Cerebellar nuclear complex (tissue), 1 donor: Measurements from ENCODE around the gene IL17REL.
"Not testable (repeated sequence)": the region's sequence is repeated elsewhere in the genome, so short reads cannot be mapped to it uniquely, and the experiment has no call there.

ENCODE experiments used
- DNase-seq, 2 experiments: peaks; one replicate each; lab custom pipeline; 2025; lab: John Stamatoyannopoulos, UW

The IL17REL gene

DNA sequence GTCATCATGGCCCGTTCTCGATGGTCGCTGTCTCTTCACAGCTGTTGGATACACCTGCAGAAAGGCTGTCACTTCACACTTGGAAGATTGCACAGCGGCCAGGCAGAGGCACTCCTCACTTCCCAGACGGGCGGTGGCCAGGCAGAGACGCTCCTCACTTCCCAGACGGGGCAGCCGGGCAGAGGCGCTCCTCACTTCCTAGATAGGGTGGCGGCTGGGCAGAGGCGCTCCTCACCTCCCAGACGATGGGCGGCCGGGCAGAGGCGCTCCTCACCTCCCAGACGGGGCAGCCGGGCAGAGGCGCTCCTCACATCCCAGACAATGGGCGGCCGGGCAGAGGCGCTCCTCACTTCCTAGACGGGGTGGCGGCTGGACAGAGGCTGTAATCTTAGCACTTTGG lies 22.7 kb downstream of the IL17REL start:
- not testable (repeated sequence) for DNase-seq

DNA sequence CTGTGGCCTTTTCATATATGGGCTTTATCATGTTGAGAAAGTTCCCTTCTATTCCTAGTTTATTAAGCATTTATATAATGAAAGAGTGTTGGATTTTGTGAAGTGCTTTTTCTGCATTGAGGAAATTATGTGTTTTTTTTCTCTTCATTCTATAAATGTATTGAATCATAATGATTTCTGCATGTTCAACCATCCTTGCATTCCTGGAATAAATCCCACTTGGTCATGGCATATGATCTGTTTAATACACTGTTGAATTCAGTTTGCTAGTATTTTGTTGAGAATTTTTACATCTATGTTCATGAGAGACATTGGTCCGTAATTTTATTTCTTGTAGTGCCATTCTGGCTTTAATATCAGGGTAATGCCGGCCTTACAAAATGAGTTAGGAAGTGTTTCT lies 26.2 kb downstream of the IL17REL start:
- no peak for DNase-seq

DNA sequence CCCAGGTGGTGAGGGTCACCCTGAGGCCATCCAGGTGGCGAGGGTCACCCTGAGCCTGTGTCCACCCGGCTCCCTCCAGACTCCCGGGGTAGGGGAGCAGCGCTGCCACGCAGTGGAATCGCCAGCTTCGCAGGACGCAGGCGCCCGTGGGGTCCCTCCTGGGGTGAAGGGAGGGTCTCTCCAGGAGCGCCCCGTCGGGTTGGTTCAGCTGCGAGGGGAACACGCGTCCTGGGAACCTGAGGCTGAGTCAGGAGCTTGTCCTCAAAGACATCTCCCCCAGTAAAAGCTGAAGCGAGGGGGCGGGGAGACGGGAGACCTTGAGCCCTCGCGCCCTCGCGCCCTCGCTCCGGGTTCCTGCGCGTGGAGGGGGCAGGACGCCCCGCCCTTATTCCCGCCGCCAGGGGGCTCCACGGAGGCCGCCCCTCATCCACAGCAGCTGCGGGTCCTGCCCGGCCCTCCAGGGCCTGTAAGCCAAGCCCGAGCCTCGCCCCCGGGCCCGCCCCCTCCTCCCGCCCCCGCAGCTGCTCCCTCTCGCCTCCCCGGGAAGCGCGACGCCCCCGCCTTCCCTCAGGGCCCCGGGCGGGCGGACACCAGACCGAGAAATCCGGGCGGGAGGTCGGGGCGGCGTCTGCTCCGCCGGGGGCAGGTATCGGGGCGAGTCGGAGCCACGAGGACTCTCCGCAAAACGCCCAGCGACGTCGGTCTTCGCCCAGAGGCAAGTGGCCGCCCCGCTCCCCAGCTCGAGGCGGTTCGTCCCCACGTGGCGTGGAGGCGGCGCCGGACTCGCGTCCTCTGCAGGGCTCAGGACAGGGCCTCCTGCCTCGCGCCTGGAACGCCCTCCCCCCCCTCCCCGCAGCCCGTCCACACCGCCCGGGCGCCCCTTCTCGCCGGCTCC lies 29.2 kb downstream of the IL17REL start:
- no peak for DNase-seq

DNA sequence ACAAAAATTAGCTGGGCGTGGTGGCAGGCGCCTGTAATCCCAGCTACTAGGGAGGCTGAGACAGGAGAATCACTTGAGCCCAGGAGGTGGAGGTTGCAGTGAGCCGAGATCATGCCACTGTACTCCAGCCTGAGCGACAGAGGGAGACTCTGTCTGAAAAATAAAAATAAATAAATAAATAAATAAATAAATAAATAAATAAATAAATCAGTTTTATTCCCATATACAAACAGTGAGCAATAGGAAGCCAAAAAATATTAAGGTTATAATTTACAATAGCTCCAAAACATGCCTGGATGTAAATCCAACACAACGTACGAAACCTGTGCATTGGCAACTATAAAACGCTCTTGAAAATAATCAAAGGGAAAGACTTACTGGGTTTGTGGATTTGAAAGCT lies 30.8 kb downstream of the IL17REL start:
- DNase-seq, result not testable (repeated sequence)

DNA sequence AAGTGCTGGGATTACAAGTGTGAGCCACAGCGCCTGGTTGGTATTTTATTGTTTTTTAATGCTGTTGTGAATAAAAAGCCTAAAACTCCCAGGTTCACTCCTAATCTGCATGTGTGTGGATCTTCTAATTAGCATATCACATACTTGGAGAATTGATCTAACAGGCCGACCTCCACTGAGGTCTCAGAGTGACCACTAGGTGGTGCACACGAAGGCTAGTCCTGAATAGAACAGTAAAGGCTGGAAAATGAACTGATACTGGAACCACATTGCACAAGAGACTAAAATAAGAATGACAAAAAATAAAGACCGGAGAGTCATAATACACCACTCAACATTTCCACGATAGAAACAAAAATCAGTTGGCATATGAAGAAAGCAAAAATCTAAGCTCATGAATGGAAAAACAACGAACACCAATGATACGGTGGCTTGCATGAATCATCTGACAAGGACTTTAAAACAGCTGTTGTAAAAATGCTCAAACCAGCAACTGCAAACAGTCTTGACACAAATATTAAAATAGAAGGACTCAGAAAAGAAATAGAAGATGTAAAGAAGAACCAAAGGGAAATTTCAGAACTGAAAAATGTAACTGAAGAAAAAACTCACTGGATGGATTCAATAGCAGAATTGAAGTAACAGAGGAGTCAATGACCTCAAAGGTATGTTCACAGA lies 32.8 kb downstream of the IL17REL start:
- DNase-seq, result no peak

DNA sequence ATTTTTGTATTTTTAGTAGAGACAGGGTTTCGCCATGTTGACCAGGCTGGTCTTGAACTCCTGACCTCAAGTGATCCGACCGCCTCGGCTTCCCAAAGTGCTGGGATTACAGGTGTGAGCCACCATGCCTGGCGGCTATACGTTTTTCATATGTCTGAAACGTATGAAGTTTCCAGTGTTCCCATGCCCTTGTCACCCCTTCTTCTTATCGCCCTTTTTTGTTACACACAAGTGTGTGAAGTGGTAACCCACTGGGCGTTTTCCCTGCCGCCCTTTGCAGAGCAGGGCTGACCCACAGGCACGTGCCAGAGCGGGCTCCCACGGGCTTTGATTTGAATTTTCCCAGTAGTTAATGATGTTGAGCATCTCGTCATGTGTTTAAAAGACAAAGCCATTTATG lies 35.0 kb downstream of the IL17REL start:
- DNase-seq, result no peak

DNA sequence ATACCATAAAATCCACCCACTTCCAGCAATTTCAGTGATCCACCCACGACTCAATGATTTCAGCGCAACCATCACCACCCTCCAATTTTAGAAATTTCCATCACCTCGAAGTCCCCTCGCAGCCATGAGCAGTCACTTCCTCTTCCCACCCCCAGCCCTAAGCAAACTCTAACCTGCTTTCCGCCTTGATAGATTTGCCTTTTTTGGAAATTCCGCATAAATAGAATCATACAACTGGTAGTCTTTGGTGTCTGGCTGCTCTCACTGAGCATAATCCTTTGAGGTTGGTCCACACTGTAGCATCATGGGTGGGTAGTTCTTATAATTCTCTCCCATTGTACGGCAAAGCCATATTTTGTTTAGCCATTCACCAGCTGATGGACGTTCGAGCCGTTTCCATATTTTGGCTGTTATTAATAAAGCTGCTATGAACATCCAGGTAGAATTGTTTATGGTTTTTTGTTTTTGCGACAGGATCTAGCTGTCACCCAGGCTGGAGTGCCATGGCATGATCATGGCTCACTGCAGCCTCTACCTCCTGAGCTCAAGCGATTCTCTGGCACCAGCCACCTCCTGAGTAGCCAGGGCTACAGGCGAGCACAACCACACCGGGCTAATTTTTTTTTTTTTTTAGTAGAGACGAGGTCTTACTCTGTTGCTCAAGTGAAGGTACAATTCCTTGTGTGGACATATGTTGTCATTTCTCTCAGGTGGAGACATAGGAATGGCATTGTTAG lies 36.0 kb downstream of the IL17REL start:
- no peak for DNase-seq

DNA sequence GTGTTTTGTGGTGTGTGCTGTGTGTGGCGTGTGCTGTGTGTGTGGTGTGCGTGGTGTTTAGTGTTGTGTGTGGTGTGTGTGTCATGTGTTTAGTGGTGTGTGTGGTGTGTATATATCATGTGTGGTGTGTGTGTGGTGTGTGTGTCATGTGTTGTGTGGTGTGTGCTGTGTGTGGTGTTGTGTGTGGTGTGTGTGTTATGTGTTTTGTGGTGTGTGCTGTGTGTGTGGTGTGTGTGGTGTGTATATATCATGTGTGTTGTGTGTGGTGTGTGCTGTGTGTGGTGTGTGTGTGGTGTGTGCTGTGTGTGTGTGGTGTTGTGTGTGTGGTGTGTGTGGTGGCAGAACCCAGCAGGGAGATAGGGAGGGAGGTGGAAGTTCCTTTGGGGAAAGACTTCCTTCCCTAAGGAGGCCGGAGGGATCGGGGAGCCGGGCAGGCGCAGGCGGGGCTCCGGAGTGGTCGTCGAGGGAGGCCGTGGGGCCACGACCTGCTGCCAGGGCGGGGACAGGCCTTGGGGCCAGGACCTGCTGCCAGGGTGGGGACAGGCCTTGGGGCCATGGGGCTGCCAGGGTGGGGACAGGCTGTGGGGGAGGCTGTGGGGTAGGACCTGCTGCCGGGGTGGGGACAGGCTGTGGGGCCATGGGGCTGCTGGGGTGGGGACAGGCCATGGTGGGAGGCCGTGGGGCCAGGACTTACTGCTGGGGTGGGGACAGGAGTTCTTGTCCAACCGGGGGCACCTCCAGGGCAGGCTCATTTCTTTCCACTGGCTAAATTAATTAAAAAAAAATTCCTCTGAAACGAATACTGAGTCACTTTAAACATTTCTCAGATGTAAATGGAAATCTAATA lies 36.8 kb downstream of the IL17REL start:
- DNase-seq, result no peak

DNA sequence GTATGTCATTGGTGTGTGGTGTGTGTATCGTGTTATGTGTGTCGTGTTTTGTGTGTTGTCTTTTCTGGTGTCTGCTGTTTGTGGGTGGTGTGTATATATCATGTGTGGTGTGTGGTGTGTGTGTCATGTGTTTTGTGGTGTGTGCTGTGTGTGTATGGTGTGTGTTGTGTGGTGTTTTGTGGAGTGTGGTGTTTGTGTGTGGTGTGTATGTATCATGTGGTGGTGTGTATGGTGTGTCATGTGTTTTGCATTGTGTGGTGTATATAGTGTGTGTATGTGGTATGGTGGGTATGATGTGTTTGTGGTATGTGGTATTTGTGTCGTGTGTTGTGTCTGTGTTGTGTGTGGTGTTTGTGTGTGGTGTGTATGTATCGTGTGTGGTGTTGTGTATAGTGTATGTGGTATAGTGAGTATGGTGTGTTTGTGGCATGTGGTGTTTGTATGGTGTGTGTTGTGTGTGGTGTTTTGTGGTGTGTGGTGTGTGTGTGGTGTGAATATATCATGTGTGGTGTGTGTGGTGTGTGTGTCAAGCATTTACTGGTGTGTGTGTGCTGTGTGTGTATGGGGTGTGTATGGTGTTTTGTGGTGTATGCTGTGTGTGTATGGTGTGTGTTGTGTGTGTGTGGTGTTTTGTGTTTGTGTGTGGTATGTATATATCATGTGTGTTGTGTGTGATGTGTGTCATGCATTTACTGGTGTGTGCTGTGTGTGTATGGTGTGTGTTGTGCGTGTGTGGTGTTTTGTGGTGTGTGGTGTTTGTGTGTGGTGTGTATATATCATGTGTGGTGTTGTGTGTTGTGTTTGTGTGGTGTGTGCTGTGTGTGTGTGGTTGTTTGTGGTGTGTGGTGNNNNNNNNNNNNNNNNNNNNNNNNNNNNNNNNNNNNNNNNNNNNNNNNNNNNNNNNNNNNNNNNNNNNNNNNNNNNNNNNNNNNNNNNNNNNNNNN lies 39.3 kb downstream of the IL17REL start:
- DNase-seq, result no peak

DNA sequence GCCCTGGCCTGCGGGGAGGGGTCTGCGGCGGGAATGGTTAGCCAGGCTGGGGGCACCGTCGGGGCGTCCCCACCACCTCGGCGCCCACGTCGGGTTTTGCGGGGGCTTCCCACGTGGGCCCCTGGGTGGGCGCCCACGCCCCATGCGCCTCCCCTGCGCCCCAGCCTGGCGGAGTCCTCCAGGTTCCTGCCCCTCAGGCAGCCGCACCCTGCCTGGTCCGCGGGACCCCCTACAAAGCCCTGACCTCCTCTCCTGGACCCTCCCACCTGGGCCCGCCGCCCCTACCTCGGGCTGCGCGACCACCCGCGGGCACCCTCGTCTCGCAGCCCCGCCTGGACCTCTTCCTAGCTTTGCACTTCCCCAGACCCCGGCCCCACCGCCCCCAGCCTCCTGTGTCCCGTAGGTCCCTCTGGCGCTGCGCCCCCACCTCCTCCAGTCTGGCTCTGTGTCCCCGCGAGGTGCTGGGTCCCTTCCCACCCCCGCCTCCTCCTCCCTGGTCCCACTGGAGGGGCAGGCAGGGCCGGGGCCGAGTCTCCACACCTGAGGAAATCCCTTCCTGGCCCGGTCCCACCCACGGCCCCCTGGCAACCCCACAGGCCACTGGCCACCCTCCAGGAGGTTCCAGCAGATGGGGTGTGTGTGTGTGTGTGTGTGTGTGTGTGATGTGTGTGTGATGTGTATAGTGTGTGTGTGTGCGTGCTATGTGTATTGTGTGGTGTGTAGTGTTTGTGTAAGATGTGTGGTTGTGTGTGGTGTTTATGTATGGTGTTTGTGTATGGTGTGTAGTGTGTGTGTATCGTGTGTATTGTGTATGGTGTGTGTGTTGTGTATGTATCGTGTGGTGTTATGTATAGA lies 40.2 kb downstream of the IL17REL start:
- DNase-seq, result no peak

DNA sequence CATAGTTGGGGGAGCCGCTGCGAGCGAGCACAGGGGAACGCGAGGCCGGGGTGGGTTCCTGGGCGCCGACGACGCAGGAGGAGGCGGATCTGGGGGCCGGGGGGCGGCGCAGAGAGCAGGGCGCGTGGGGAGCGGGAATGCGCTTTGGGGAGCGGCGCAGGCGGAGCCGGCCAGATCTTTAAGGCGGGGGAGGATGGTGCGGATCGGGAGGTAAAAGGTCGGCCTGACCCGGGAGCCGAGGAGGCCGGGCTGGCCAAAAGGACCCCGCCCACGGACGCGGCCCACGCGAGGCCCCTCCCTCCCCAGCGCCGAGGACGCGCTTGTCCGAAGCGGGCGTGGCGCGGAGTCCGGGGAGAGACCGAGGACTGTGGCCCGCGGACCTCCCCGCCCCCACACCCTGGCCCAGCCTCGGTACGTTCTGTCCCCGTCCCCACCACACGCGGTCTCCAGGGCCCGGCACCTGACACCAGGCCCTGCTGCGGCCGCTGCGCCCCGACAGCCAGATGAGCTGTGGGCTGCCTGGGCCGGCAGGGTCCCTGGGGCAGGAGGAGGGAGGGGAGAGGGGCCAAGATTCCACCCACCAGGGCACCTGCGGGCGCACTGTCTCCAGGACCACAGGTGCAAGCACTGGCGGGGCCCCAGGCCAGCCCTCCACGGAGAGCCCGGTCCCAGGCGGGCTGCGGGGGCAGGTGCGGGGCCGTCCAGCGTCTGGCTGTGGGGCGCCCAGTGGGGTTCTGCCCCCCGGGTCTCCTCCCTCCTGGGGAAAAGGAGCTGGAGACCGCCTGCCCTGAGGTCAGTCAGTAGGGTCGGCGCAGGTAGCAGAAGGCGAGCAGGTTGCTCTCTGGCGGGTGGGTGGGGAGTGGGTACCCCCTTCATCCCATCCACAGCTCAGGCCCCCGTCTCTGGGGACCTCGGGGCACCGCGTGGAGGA lies 41.1 kb downstream of the IL17REL start:
- no peak for DNase-seq

DNA sequence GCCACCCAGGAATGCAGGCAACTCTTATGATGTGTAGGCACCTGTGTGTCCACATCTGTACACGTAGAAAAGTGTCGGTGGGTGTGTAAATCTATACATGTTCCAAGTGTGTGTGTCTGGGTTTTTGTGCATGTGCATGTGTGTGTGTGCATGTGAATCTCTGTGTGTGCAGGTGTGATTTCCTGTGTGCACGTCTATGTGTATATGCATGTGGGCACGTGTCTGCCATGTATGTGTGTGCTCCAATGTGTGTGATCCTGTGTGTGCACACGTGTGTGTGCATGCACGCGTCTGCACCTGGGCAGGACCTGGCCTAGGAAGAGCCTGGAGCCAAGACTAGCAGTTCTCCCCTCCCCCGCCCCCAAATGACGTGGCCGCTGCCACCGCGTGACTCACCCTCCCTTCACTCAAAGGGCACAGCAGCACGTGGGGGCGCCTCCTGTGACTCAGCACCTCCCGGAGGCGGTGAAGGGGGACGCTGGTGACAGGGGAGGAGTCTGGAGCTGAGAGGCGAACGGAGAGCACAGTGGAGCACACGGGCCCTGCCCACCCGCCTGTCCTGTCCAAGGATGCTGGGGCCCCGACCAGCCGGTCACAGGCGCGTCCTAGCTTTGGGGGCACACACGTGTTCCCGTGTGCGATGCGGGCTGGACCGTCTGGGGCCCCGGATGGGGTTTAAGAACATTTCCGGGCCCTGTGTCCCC lies 41.9 kb downstream of the IL17REL start:
- no peak for DNase-seq

DNA sequence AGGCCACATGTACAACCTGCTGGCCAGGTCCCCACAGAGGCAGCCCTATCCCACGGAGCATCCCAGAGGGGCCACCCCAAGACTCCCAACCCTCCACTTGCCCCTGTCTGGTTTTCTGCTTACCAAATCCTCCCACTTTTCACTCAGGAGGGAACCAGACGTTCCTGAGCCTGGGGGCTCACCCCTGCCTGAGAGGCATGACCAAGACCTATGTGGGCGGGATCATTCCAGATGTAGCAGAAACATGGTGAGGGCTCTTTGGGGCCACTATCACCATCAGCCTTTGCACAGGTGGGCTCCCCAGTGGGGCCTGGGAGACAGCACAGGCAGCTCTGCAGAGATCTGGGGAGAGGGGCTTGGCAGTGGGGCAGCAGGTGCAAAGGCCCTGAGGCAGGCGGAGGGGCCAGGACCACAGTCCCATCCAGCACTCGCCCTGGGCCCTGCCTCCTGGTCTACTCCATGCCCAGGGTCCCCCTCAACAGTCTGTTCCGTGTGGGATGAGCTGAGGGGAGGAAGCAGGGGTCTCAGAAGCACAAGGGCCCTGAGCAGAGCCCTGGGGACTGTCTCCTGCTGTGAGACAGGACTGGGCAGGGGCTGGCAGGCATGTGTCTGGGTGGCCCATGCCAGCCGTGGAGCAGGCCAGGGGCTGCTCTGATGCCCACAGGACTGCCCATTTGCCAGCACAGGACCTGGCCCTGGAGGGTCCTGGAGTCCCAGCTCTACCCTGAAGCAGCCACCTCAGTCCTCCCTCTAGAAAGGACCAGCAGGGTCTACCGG lies 42.6 kb downstream of the IL17REL start:
- DNase-seq, result no peak

DNA sequence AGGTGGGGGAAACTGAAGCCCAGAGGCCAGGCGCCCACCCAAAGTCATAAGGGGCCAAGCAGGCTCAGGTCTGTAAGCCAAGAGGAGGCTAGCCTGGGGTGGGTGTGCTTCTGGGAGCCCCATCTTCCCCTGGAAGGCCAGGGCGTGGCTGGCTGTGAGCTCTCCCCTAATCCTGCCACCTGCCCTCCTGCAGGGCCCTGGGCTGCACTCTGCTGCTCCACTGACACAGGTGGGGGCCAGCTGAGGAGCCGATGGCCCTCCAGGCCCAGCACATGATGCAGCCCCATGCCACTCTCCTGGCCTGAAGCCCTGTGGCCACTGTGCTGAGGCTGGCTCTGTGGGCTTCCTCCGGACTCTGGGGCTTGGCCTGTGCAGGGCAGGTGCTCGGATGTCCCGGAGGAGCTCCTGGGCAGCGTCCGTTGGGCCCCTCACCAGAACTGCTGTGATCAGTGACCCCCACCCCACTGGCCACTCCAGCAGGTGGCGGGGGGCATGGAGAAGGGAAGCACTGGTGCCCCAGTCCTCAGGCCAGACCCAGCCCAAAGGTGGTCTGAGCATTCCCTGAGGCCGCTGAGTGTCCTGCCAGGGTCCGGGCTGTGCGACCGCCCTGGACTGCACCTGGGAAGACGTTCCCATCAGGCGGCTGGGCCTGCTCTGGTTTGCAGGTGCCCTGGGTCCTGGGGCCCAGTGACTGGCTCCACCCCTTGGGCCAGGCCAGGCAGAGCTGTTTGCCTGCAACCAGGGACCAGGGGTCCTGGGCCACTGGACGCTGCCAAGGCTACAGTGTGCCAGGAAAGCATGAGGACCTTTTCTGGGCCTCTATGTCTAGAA lies 43.5 kb downstream of the IL17REL start:
- DNase-seq, result no peak

DNA sequence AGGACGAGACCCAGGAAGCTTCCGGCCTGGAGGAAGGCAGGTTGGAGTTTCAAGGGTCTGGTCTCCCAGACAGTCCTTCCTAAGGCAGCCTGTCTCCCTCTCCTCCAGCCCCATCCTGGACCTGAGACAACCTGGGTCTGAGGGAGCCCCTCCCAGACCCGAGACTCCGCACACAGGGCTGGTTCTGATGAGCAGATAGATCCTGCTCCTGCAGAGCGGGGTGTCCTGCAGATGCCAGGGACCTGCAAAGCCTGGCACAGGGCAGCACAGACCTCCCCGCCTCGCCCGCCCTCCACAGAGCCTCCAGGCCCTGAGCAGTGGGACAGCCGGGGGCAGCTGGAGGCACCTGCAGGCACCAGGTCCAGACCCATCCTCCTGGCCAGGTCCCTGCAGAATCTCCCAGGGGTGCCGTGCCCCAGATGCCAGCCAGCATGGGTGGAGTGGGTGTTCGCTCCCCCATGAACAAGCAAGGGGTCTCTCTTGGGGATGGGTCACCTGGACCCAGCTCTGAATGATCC lies 44.2 kb downstream of the IL17REL start:
- DNase-seq, result no peak

DNA sequence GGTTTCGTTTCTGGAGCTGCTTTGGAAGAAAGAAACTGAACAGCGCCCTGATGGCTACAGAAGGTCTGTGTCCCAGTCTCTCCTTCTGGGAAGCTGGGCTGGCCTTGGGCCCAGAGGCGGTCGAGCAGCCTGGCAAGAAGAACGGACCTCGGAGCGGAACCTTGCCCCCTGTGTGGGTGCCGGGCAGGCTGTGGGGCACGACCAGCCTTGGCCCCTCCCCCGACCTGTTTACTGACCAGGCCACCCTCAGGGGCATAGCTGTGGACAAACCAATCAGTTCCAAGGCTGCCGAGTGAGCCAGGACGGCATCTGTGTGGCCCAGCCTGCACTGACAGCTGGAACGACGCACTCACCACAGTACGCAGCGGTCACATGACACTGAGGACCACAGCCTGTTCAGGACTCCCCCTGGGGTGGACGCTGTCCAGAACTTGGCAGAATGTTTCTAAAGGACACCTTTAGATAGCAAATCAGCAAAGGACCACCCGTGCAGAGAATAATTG lies 44.8 kb downstream of the IL17REL start:
- no peak for DNase-seq
